Stimulated activated naive CD4-positive, alpha-beta T cell treated with Interleukin-2 at 50 U/mL for 16 hours (primary cell): Measurements from ENCODE around the gene AMPD3.

Experiments used
- DNase-seq: peaks from one replicate; lab custom pipeline; 2025; lab: John Stamatoyannopoulos, UW

Gene AMPD3

GRCh38 chr11:10488934-10489691 lies 34.0 kb downstream of the AMPD3 start:
- DNase-seq = no peak

GRCh38 chr11:10490032-10490397 lies 35.0 kb downstream of the AMPD3 start:
- no peak for DNase-seq

DNA sequence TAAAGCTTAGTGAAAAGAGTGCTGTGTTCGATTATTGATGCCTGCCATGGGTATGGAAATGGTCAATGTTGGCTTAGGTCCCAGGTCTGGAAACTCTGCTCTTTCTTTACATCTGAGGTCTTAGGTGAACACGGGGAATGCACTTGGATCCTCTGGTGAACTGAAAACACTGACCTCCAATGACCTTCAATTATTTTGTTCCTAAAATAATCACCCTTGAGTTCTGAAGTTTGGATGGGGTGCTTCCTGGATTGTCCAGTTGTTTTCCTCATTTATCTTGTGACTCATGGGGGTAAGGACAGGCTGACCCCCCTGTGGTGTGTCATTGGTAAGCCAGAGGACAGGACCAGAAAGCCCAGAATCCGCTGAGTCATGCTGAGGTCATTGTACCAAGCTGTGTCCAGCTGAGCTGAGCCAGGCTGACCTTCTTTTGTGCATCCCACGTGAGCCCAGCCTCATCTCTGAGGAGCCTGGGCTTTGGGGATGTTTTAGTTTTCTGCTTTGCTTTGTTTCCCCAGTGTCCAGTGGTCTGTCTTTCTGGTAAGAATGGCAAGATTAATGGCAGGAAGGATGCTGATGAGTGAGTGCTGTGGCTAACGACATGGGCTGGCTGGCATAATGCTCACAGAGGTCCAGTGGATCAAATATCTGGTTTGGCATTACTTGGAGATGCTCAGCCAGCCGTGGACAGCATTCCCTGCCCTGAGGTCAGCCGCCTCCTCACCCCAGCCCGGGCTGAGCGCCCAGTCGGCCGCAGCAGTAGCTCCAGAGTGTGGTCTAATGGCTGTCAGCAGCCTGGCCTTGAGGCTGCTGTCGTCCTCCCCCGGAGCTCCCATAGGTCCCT lies 35.6 kb downstream of the AMPD3 start:
- DNase-seq = no peak

DNA sequence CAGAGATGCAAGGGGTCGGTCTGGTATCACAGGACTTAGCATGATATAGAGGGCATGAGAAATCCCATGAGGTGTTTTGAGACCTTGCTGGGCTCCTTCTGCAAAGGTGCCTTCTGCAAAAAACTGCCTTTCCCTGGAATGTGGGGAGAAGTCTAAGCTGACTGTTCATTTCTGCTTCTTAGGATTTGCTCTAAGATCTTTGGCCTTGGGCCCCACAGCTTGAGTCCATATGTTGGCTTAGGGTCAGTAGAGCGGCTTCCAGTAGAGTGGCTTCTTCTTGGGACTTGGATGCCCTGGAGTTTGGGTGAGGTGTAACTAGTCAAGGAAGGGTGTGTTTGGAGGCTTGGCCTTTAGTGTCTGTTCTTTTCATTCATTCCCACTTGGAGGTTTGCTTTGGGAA lies 37.0 kb downstream of the AMPD3 start:
- DNase-seq = no peak

DNA sequence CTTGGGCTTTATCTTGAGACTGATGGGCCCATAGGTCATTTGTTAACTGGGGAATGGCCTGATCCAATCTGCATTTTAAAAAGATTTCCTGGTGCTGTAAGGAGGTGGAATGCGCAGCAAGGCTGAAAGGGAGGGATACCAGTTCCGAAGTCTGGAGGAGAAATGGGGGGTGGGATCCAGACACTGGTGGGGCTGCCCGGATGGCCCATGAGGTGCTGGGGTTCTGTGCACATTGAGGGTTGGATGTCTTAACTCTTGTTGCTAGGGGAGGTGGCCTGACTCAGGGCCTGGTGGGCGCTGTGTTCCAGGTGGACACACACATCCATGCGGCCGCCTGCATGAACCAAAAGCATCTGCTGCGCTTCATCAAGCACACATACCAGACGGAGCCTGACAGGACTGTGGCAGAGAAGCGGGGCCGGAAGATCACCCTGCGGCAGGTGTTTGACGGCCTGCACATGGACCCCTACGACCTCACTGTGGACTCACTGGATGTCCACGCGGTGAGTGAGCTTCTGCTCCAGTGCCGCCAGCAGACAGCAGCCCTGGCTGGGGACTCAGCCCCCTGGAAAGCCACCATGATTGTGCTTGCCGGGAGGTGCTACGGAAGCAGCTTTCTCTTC lies 38.1 kb downstream of the AMPD3 start:
- DNase-seq = no peak

DNA sequence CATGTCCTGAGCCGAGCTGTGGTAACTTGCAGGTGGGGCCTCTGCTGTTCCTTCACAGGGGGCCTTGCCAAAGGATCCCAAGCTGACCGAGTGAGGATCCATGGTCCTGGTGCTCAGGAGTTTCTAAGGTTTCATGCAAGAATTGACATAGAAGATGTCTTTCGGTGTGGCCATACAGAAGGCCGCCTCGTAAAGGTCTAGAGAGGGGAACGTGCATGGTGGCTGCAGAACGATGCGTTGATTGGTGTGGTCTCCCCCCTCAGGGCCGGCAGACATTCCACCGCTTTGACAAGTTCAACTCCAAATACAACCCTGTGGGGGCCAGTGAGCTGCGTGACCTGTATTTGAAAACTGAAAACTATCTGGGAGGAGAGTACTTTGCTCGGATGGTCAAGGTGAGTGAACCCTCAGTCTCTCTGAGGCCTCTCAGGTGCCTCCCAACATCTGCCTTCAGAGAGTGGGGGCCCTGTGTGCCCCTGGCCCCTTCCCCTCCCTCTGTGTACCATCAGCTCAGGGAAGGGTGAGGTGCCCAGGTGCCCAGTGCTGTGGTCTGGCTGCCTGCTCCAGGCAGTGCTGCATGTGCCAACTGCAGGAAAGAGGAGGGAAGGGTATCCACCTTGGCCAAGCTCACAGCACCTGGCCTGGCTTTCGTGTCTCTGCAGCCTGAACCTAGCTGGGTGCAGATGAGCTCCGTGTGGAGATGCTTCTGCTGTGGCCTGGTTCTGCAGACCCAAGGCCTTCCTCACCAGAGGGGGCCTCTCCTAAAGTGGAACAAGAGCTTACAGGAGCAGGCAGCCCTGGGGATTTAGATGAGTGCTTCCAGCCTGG lies 39.8 kb downstream of the AMPD3 start:
- DNase-seq = no peak

DNA sequence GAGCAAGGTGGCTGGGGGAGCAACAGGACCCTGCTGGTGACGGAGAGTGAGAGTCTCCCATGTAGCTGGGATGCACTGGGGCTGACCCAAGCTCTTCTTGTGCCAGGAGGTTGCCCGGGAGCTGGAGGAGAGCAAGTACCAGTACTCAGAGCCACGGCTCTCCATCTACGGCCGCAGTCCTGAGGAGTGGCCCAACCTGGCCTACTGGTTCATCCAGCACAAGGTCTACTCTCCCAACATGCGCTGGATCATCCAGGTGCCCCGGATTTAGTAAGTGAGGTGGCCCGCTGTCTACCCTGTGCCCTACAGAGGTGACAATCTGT lies 40.4 kb downstream of the AMPD3 start:
- no peak for DNase-seq

DNA sequence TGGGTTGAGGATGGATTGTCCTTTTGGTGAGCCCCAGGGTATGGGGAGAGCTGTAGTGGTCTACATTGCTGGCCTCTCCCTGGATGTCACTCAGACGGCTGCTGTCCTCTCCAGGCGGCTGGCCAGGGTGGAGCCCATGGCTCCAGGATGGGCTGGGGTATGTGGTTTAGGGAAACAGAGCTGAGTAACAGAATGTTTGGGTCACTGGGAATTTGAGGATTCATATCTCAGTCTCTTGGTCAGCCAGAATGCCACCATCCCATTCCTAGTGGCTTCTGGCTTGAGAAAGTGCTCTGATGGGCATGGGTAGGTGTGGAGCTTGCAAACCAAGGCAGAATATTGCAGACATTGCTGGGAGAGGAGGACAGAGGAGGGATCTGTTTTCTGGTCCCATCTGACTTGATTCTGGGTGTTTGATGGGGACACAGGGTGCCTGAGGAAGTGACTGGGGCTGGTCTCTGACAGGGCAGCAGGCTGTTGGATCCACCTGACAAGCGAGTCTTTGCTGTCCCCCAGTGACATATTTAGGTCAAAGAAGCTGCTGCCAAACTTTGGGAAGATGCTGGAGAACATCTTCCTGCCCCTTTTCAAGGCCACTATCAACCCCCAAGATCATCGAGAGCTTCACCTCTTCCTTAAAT lies 41.4 kb downstream of the AMPD3 start:
- no peak for DNase-seq

DNA sequence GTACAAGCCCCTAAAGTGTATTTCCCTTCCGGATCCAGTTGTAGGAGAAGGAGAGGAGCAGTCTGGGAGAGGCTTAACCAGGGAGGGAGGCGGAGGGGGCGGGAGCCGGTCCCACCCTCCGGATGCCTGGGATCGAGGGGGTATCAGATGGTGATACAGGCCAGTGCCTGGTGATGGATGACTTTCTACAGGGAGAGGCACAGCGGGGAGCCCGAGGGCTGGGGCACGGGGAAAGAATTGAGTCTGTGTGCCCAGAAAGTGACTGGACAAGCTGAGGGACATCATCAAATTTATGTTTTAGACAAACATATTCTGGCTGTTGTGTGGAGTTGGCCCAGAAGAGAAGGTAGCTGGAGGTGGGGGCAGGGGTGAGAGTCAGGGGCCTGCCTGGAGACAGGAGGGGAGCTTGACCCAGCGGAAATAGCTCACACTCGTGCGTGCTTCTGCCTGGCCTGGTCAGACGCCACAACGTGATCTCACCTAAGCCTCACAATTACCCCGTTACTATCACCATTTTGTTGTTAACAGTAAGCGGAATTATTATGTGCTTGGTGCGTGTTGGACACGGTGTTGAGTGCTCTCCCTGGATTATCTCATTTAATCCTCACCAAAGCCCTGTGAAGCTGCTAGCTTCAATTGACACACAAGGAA lies 42.4 kb downstream of the AMPD3 start:
- DNase-seq = no peak

- DNase-seq = no peak
Measured at GRCh38 chr11:10498022-10498400, 42.9 kb downstream of the AMPD3 start.

DNA sequence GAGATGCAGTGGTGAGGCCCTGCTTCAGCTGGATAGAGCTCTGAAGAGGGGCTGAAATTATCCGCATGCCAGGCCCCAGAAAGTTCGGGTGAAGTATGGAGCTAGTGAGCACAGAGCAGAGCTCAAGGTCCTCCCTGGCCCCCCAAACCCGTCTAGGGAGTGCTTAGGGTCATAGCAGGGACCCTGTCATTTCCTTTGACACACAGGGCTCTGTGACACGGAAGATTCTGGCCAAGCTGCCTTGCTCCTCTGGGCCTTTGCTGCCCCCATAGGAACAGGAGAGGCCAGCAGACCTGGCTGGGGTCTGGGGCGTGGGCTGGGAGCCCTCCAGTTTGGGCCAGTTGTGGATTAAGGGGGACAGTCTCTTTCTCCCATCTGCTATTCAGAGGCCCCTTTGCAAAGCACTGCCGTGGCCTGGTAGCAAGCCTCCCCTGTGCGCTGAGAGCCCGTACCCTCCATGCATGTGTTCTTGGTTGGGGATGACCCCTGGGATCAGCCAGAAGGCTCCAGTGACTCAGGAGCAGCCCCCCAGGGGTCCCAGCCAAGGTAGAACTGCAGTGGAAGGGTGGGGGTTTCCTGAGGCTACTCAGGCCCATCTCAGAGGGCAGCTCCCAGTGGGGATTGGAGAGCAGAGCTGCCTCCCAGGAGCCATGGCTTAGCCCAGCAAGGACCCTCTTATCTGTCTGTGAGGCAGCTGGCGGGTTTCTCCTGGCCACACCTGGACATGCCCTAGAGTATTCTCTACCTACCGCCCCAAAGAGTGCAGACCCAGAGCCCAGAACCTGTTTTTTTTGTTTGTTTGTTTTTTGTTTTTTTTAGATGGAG lies 43.6 kb downstream of the AMPD3 start:
- DNase-seq = no peak

DNA sequence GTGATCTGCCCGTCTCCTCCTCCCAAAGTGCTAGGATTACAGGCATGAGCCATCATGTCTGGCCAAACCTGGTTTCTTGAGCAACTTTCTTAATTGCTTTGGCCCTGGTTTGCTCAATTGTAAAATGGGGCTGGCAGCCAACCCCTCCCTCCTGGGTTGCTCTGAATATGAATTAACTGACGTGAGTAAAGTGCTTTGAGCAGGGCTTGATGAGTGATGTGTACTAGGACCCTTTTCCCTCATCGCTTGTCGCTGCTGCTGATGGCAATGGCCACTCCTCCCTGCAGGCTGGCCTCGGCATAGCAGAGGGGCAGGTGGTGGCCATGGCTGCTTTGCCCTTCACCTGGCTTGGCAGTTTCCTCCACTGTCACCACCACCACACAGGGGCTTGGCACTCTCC lies 44.4 kb downstream of the AMPD3 start:
- no peak for DNase-seq

- no peak for DNase-seq
Measured at GRCh38 chr11:10499874-10500601, 45.0 kb downstream of the AMPD3 start.

DNA sequence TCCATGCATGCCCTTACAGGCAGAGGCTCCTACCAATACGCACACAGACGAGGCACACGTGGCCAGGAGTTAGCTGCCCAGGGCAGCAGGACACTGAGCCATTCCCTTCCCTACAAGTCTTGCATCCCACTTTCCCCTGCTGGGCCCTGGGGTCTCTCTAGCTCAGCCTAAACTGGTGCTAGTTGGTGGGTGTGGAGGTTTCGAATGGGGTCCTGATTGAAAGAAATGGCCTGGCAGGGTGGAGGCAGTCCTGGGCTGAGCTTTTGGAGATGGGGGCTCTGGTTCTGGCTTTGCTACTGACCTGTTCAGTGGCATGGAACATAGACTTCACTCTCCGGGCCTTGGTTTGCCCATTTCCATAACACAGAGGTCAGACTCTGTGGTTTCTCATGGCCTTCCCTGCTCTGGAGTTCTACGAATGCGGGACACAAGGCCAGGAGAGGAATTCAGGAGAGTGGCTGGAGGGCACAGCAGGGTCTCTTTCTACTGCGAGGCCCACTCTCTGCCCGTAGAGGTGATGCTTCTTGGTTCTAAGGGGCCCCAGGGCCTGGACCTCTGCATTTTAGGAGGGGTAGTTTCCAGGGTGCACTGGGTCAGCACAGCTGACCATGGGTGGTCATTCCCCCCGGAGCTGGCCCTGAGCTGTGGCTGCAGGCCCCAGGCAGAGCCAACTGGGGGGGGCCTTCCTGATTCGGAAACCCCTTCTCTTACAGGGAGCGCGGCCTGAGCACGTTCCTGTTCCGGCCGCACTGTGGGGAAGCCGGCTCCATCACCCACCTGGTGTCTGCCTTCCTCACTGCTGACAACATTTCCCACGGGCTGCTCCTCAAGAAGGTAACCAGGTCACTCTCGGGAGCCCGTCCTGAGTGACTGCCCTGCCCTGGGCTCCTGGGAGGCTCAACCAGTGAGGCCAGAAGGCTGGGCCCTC lies 46.0 kb downstream of the AMPD3 start:
- no peak for DNase-seq

DNA sequence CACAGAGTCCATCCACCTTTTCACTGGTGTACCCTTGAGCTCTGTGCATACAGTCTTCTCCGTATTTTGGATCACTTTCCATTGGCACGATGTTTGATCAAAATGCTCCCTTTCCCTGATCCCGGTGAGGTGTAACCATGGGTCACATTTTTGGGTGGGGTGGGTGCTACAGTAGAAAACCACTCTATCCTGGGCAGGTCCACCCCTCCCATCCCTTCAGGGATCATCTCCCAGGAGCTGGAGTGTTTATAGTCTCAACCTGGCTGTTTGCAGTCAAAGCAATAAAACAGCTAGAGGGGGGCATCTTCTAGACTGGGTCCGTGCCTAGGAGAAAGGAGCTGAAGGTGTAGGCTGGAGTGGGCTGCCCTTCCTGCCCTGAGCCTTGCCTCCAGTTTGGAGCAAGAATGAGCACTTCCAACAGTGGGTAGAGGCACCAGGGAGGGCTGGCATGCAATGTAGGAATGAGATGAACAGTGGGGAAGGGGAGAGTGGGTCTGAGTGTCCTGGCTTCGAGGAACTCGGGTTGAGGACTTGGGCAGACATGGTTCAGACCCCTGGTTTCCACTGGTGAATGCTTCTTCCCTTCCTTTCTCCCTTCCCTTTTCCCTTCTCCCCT lies 47.1 kb downstream of the AMPD3 start:
- no peak for DNase-seq

GRCh38 chr11:10502770-10503169 lies 47.7 kb downstream of the AMPD3 start:
- no peak for DNase-seq

GRCh38 chr11:10503221-10503620 lies 48.2 kb downstream of the AMPD3 start:
- DNase-seq = no peak

DNA sequence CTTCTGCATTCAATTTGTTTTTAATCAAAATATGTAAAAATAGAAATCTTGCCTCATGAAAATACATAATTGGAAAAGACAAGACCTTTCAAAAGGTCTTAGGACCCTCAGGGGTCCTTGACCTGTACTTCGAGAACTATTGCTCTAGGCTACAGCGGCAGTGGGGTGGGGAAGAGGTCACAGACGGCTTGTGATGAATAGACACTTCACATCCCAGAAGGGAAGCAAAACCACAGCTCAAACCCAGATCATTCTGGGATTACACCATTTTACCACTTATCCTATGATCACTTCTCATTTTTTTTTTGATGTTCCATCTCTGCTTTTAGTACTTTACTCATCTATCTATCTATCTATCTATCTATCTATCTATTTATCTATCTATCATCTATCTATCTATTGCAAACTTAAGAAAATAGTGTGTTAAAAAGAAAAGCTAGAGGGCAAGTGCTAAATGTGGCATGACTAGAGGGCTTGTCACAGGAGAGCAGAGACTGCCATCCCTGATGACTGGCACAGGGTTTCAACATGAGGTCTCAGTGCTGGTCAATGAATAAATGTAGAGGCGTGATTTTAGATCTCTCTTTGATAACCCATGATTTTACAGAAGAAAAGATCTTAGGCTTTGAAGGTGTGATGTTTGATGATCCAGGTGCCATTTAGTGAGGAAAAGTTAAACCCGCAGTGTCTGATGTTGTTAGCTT lies 48.9 kb downstream of the AMPD3 start:
- DNase-seq = no peak
